GM19397 (cell line): ENCODE measurements around the gene DCDC2C.

ENCODE experiments used
- ATAC-seq: cut with Tn5 transposase; IDR thresholded peaks from one replicate; pipeline ENCODE4 v1.9.1; 2021; ENCODE audit warnings: mild to moderate bottlenecking, moderate library complexity; ENCODE audit not compliant: unreplicated experiment

DCDC2C gene

DNA sequence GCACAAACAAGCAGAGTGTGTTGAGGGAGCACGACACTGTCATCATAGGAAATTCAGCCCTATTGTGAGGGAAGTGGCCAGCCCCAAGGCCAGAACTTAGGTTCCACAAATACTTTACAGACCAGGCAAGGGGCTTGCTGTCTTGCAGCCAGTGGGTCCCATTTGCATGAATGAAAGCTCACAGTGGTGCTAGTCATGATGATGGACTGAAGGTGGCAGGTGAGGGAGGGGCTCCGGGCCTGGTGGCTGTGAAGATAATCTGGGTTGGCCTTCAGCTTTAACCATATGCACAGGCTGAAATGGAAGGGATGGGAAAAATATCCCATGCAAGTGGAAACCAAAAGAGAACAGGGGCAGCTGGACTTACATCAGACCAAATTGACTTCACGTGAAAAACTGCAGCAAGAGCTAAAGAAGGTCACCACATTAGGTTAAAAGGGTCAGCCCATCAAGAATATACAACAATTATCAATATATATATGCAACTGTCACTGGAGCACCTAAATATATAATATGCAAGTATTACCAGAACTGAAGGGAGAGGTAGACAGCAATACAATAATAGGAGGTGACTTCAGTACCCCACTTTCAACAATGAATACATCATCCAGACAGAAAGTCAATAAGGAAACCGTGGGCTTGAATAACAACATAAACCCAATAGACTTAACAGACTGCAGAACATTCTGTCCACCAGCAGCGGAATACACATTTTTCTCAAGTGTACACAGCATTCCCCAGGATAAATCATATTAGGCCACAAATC, 39.6 kb downstream of the DCDC2C start:
- ATAC-seq, result no peak

GRCh38 chr2:3743951-3744555, 40.7 kb downstream of the DCDC2C start:
- no peak for ATAC-seq

DNA sequence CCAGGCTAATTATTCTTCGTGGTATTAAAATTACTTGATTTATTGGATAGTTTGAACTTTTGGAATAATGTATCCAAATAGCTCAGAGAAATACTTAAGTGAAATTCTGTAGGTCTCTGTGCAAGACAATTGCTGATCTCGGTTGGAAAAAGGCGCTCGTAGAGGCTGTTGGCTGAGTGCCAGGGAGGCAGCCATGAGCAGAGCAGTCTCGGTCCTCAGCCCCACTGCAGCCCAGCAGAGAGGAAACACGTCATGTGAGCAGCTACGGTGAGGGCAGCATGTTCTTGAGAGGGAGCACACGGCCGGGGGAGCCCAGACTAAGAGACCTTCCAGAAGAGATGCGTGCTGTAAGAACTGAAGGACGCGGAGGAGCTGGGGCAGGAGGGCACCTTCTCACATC, 42.5 kb downstream of the DCDC2C start:
- ATAC-seq, result no peak

- ATAC-seq, result no peak
Observed at GRCh38 chr2:3747032-3747654, 43.8 kb downstream of the DCDC2C start.

DNA sequence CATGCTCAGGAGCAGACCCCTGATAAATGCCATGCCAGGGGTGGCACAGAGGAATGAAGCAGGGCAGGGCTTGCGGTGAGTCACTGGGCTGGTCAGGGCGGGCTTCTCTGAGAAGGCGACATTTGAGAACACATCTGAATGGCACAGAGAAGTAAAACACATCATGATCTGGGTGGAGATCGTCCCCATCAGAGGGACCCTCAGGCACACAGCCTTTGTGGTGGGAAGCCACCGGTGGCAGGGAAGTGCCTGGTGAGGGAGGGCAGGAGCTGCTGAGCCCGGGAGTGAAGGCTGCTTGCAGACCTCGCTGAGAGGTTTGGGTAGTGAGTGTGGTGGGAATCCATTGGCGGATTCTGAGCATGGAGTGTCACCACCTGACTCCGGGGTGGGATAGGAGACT, 44.5 kb downstream of the DCDC2C start:
- no peak for ATAC-seq

DNA sequence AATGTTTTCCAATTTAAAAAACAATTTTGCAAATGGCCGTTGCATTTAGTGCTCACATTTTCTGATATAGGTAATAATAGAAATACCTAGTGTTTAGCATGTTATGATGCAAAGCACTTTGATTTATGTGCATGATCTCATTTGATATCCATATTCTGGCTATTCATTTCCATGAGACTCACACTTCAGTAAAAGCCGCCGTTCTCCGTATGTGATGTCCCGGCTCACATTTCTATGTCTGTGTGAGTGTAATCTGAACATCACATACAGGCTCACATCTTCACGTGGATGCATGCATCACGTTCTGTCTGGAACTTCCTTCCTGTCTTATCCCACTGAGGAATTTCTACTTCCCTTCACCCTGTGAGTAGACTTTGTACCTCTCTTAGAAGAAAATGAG, 45.8 kb downstream of the DCDC2C start:
- no peak for ATAC-seq

DNA sequence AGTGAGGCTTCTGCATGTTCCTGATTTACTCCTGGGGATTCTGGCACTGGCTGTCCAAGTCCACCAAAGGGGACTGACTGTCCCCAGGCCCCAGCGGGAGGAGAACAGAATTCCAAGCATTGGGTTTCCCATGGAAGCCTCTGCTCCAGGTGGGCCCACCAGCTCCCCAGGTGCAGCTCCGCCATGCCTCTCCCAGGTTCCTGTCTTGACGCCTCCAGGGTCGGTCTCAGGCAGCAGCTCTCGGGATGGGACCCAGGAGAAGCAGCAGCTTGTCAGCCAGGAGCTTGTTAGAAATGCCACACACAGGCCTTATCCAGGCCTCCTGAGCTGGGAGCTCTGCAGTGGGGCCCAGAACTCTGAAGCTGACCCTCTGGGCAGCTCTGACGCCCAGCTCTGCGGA, 47.9 kb downstream of the DCDC2C start:
- no peak for ATAC-seq

DNA sequence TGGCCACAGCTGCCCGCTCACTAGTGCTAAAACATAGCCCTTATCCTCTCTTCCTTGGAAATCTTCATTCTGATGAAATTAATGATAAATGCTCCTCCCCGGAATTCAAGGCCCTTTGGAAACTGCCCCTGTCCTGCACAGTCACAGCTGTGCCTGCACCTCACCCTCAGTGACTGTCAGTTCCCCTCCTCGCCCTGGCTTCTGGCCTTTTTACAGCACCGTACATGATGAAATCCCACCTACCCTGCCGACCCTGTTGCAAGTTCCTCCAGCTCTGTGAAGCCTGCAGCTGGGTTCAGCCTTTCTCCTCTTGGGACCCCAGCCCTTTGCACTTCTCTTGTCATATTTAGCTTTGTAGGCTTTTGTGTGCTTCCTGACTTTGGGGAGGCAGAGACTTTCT, 48.4 kb downstream of the DCDC2C start:
- ATAC-seq, result no peak

- ATAC-seq, result no peak
Observed at GRCh38 chr2:3752376-3752775, 49.0 kb downstream of the DCDC2C start.

DNA sequence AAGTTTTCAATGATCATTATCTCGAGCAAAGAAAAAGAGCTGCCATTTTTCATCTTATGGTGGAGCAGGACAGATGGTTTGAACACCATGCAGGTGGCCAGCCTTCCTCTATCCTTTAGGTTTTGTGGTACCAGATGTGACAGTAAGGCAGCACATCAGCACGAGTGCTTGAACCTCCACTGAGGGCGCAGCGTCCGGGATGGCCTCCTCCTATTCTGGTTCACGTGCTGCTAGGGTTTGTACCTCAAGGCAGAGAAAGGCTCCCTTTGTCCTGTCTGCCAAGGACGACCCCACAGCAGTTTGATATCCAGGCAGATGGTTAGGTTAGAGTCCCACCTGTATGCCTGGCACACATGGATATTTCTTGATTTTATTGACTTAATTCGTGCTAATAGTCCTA, 50.2 kb downstream of the DCDC2C start:
- no peak for ATAC-seq

- no peak for ATAC-seq
Observed at GRCh38 chr2:3754280-3754679, 50.9 kb downstream of the DCDC2C start.

DNA sequence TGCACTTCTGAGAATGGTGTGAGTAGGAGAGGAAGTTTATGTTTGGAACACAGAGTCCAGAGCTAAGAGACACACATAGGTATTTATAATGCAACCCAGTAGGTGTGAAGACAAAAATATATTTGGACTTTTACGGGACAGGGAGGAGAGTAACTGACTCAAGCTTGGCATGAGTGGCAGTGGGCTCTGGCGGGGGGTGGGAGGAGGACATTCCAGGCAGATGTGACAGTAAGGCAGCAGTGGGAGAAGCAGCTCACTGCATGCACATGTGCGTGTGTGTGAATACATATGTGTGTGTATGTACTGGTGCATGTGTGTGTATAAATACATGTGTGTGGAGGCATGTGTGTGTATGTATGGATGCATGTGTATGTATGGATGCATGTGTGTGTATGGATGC, 51.4 kb downstream of the DCDC2C start:
- no peak for ATAC-seq

- ATAC-seq, result no peak
Observed at GRCh38 chr2:3755277-3755676, 51.9 kb downstream of the DCDC2C start.

DNA sequence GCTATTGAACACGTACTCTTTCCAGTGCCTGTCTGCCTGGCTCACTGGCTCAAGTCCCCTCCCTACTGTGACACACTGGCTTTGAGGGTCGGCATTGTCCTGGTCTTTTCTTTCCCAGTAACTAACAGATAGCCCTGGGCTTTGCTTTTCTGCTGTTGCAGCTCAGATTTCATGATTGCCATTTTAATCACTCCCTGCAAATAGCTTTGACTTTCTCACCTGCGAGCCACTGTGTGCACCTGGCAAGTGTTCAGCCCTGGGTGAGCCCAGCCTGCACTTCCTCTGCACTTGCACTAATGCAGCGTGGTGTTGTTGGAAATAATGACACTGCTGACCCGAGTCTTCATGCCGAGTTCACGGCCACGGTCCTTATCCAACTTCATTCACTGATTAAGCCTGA, 52.9 kb downstream of the DCDC2C start:
- no peak for ATAC-seq

DNA sequence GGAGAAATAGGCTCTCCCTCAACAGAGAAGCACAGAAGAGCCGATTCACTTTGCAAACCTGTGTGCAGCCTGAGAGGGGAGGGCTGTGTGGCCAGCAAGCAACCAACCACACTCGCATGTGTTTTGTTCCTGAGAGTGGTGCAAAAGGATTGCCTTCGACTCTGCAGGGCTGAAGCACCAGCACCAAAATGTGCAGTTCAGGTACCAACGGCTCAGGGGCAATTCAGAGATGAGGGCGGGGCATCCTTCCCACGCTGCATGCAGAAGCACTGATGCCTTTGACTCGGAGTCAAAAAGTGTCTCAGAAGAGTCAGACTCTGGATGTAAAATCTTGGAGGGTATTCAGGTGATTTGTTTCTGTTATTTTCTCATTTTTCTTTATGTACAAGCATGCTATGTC, 55.5 kb downstream of the DCDC2C start:
- no peak for ATAC-seq

DNA sequence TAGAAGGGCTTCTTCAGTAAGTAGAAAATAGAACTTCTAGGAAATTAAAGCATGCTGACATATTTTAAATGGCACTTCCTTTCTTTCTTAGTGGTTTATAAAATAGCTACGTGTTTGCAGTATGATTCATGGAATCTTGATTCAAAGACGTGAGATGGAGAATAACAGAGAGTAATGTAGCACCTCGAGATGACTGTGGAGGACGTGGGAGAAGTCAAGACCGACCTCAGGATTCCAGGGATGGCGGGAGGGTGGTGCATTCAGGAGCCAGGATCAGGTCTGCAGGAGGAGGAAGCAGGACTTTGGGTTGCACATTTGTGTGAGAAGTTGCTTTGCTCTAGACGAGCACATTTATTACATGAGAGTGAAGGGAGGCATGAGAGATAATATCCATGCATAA, 56.0 kb downstream of the DCDC2C start:
- ATAC-seq, result no peak

- no peak for ATAC-seq
Observed at GRCh38 chr2:3759761-3760160, 56.4 kb downstream of the DCDC2C start.

DNA sequence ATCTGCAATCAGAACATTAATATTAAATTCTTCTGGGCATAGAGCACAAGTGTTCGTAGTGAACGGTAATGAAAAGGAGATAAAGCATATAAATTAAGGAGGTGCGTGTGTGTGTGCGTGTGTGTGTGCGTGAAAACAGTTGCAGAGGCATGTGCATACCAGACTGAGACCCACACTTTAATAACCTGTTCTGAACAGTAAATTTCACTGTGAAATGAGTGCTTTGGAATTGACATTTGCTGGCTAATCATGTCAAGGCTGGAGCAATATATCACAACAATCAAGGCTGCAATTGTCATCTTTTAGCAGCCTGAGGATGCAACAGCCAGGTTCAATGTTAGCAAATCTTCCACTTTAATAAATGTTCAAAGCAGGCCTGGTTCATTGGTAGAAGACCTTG, 57.9 kb downstream of the DCDC2C start:
- ATAC-seq, result no peak

DNA sequence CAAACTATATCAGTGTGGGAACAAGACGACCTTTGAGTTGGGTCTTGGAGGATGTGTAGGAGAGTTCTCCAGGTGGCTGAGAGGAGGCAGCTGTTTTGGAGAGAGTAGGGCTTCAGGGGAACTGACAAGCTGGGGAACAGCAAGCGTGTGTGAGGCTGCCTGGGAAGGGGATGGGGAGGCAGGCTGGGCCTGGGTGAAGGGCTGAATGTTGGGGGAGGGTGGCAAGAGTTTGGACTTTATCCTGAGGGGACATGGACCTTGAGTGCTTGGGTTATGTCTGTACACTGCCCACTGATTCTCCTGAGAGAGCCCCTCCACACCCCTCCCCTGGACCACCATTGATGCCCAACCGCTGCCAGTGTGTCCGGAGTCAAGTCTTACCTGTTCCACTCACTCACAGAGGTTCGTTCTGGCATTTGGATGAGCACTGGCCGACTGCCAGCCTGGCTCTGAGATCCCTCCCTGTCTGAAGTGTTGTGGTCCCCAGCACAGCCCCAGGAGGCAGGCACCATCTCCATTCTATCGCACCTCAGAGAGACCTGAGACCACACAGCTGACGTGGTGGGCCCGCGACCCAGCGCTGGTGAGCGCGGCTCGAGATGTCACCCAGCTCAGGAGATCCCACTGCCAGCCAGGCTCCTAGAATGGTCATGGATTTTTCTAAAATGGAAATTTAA, 59.5 kb downstream of the DCDC2C start:
- ATAC-seq, result no peak

GRCh38 chr2:3766824-3767223, 63.4 kb downstream of the DCDC2C start:
- ATAC-seq, result no peak

DNA sequence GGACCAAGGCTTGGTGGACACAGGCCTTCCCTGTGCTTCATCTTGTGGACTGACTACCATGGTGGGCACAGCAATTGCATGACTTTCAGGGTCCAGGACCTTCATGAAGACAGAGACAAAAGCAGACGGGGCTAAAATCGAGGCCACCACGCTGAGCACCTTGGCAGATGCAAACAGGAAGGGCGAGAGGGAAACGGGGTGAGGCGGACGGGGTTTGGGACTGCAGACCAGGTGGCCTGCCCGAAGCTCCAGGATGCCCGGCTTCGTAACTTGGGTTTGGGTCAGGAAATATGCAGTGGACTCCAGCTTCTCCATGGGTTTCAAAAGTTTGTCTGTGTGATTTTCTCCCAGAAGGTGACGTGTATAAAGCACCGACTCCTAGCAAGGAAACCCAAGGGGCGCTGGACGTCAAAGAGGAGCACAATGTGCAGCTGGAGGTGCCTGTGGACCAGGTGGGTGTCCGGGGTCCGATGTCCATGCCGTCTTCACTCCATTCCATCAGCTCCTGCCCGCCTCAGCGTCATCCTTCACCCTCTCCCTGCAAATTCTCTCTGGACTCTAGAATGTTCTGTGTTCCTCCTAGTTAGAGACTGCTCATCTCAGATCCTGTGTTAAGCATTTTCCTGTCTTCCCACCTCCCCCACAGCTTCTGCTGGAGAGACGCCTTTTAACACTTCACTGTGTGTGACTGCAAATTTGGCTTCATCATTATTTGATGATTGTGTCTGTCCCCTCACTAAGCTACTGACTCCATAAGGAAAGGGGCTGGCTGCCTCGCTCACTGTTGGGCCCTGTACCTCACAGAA, 65.8 kb downstream of the DCDC2C start:
- no peak for ATAC-seq
